ENCODE results near the gene HEATR3.

The HEATR3 gene

GRCh38 chr16:50153596-50154419 lies 88.0 kb downstream of the HEATR3 start:
- peak; percentile 23 for DNase-seq (ENCODE audit: low read depth)

DNA sequence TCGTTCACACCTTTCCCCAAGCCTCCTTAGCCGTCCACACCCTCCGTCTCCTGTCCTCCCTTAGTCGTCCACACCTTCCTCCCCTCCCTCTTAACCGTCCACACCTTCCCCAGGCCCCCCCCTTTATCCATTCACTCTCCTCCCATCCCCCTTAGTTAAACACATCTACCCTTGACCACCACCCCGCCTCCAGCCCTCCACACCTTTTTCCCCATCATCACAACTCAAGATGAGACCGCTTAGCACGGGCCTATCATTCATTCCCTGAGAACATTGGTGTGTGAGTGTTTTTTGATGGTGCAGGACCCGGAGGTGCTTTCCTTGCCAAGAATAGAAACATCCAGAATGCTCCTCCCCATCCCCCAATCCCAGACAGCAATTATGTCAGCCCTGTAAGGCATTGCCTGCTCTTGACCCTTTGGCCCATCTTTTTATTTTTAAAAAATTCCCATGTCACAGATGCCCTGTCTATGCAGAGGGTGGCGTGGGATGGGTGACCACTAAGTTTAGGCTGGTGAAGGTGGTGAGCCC lies 88.7 kb downstream of the HEATR3 start:
- no peak for DNase-seq (ENCODE audit: low read depth)

DNA sequence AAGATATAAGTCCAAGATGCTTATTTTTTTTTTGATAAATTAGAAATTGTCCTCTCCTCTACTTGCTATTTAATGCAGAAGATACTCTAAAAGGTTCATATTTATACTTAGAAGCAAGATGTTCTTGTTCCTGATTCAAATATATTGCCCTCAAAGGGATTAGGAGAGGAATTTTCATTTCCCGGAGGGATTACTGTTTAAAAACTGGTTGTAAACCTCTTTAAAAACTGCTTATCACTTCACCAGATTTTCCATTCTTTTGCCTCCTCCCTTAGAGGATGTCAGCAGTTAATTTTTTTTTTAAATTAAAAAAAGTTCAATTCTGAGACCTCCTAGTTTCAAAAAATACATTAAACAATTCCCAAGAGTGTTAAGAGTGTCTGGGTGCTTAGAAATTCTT lies 90.2 kb downstream of the HEATR3 start:
- DNase-seq (ENCODE audit: low read depth) = no peak
